HUES6 (cell line): ENCODE measurements around the gene MAP1B.

Experiments
- H3K27ac ChIP-seq: 2 replicates; pipeline ENCODE4 v1.7.0; 2013; ENCODE audit warnings: low read depth, mild to moderate bottlenecking, low read length, inconsistent platforms
- H3K27me3 ChIP-seq: 2 replicates; pipeline ENCODE4 v1.6.1; 2013; ENCODE audit warnings: low read length; ENCODE audit not compliant: control insufficient read depth, insufficient read depth
- H3K36me3 ChIP-seq: 2 replicates; pipeline ENCODE4 v1.6.1; 2013; ENCODE audit warnings: low read length; ENCODE audit not compliant: control insufficient read depth, insufficient read depth
- H3K4me1 ChIP-seq: 2 replicates; pipeline ENCODE4 v1.6.1; 2013; ENCODE audit warnings: low read length; ENCODE audit not compliant: control insufficient read depth, insufficient read depth
- H3K4me3 ChIP-seq: 2 replicates; pipeline ENCODE4 v1.5.1; 2013; ENCODE audit warnings: low read depth, low read length
- H3K9ac ChIP-seq: one replicate; pipeline ENCODE4 v1.6.1; 2013; ENCODE audit warnings: mild to moderate bottlenecking, low read length
- H3K9me3 ChIP-seq: 2 replicates; pipeline ENCODE4 v1.6.1; 2013; ENCODE audit warnings: low read depth, low read length; ENCODE audit not compliant: control insufficient read depth, insufficient read depth

Gene MAP1B

GRCh38 chr5:72149742-72150141 is 42.5 kb downstream of the MAP1B start:
- H3K36me3 ChIP-seq: peaks cover 14% of the 10 kb centered on the region
- H3K9ac ChIP-seq: no peak overlapping the region
- no peaks in the 10 kb centered on the region for H3K9me3 ChIP-seq
- no peaks in the 10 kb centered on the region for H3K27me3 ChIP-seq
- peaks cover 29% of the 10 kb centered on the region for H3K4me1 ChIP-seq
- H3K4me3 ChIP-seq: no peak overlapping the region
- H3K27ac ChIP-seq: no peak overlapping the region

- peaks cover 17% of the 10 kb centered on the region for H3K36me3 ChIP-seq
- no peaks in the 10 kb centered on the region for H3K27me3 ChIP-seq
- H3K9ac ChIP-seq: no peak overlapping the region
- H3K4me1 ChIP-seq: peaks cover 25% of the 10 kb centered on the region
- no peak overlapping the region for H3K4me3 ChIP-seq
- H3K27ac ChIP-seq: no peak overlapping the region
- no peaks in the 10 kb centered on the region for H3K9me3 ChIP-seq
These were observed 43.9 kb downstream of the MAP1B start for GRCh38 chr5:72151169-72151568.

- H3K4me1 ChIP-seq: peaks cover 30% of the 10 kb centered on the region
- peaks cover 20% of the 10 kb centered on the region for H3K36me3 ChIP-seq
- no peaks in the 10 kb centered on the region for H3K9me3 ChIP-seq
- H3K27me3 ChIP-seq: no peaks in the 10 kb centered on the region
- H3K4me3 ChIP-seq: no peak overlapping the region
- H3K9ac ChIP-seq: no peak overlapping the region
- H3K27ac ChIP-seq: no peak overlapping the region
These were observed 44.4 kb downstream of the MAP1B start for GRCh38 chr5:72151646-72152045.

- H3K27me3 ChIP-seq: no peaks in the 10 kb centered on the region
- H3K9me3 ChIP-seq: no peaks in the 10 kb centered on the region
- H3K4me1 ChIP-seq: peaks cover 39% of the 10 kb centered on the region
- H3K9ac ChIP-seq: no peak overlapping the region
- H3K27ac ChIP-seq: no peak overlapping the region
- no peak overlapping the region for H3K4me3 ChIP-seq
- peaks cover 18% of the 10 kb centered on the region for H3K36me3 ChIP-seq
These were observed 45.3 kb downstream of the MAP1B start for GRCh38 chr5:72152545-72152944.

GRCh38 chr5:72153551-72153950 is 46.3 kb downstream of the MAP1B start:
- no peaks in the 10 kb centered on the region for H3K27me3 ChIP-seq
- H3K9me3 ChIP-seq: no peaks in the 10 kb centered on the region
- peaks cover 12% of the 10 kb centered on the region for H3K36me3 ChIP-seq
- no peak overlapping the region for H3K4me3 ChIP-seq
- H3K9ac ChIP-seq: no peak overlapping the region
- H3K4me1 ChIP-seq: peaks cover 39% of the 10 kb centered on the region
- no peak overlapping the region for H3K27ac ChIP-seq

GRCh38 chr5:72154076-72154756 is 46.9 kb downstream of the MAP1B start:
- H3K4me1 ChIP-seq: peaks cover 39% of the 10 kb centered on the region
- no peaks in the 10 kb centered on the region for H3K9me3 ChIP-seq
- no peak overlapping the region for H3K27ac ChIP-seq
- H3K9ac ChIP-seq: no peak overlapping the region
- no peaks in the 10 kb centered on the region for H3K27me3 ChIP-seq
- no peak overlapping the region for H3K4me3 ChIP-seq
- peaks cover 7% of the 10 kb centered on the region; the same call in 1 of the 2 replicates for H3K36me3 ChIP-seq

GRCh38 chr5:72156946-72157624 is 49.8 kb downstream of the MAP1B start:
- H3K9me3 ChIP-seq: no peaks in the 10 kb centered on the region
- peaks cover 7% of the 10 kb centered on the region; the same call in 1 of the 2 replicates for H3K36me3 ChIP-seq
- peaks cover 29% of the 10 kb centered on the region for H3K4me1 ChIP-seq
- H3K9ac ChIP-seq: no peak overlapping the region
- no peak overlapping the region for H3K4me3 ChIP-seq
- no peak overlapping the region for H3K27ac ChIP-seq
- no peaks in the 10 kb centered on the region for H3K27me3 ChIP-seq

GRCh38 chr5:72157625-72157962 is 50.3 kb downstream of the MAP1B start:
- Histone ChIP-seq H3K9ac (no peak overlapping the region), H3K27ac (no peak overlapping the region), H3K27me3 (no peaks in the 10 kb centered on the region), H3K4me1 (peaks cover 29% of the 10 kb centered on the region), H3K9me3 (no peaks in the 10 kb centered on the region), H3K36me3 (peaks cover 7% of the 10 kb centered on the region; the same call in 1 of the 2 replicates), H3K4me3 (no peak overlapping the region)

- H3K9me3 ChIP-seq: no peaks in the 10 kb centered on the region
- H3K9ac ChIP-seq: no peak overlapping the region
- peaks cover 23% of the 10 kb centered on the region for H3K4me1 ChIP-seq
- H3K27me3 ChIP-seq: no peaks in the 10 kb centered on the region
- H3K4me3 ChIP-seq: no peak overlapping the region
- peaks cover 7% of the 10 kb centered on the region; the same call in 1 of the 2 replicates for H3K36me3 ChIP-seq
- H3K27ac ChIP-seq: no peak overlapping the region
These were observed 52.2 kb downstream of the MAP1B start for GRCh38 chr5:72159501-72159911.

GRCh38 chr5:72160329-72160728 is 53.1 kb downstream of the MAP1B start:
- no peak overlapping the region for H3K9ac ChIP-seq
- no peak overlapping the region for H3K27ac ChIP-seq
- H3K27me3 ChIP-seq: no peaks in the 10 kb centered on the region
- peaks cover 30% of the 10 kb centered on the region for H3K4me1 ChIP-seq
- H3K4me3 ChIP-seq: no peak overlapping the region
- no peaks in the 10 kb centered on the region for H3K9me3 ChIP-seq
- 0 out of 2 replicates have a peak, but pooled peaks cover 4% of the 10 kb centered on the region for H3K36me3 ChIP-seq

GRCh38 chr5:72160959-72161358 is 53.7 kb downstream of the MAP1B start:
- Histone ChIP-seq H3K27ac (no peak overlapping the region), H3K9ac (no peak overlapping the region)

More at GRCh38 chr5:72160959-72161358, 53.7 kb downstream of the MAP1B start:
- H3K4me1 ChIP-seq: peaks cover 36% of the 10 kb centered on the region
- H3K9me3 ChIP-seq: no peaks in the 10 kb centered on the region
- 0 out of 2 replicates have a peak, but pooled peaks cover 4% of the 10 kb centered on the region for H3K36me3 ChIP-seq
- H3K27me3 ChIP-seq: no peaks in the 10 kb centered on the region
- no peak overlapping the region for H3K4me3 ChIP-seq
